HepG2 (cell line): ENCODE results near the gene ENG. TPM values are rescaled to one million over a fixed set of nuclear protein-coding genes. Genes with fewer than 3 reads are reported as not detected.

Experiments used
- ATAC-seq: fragments of 200-7000 bp; cut with Tn5 transposase; 3 replicates; pipeline ENCODE4 v1.9.1; 2020; ENCODE audit warnings: mild to moderate bottlenecking, moderate library complexity
- BruUV-seq: library from RNA; stranded (reverse); fragments of 400-500 nt; replicated peaks from 2 replicates; lab custom pipeline; 2021; lab: Mats Ljungman, UMichigan
- CTCF ChIA-PET: fragments of 300-600 bp; formaldehyde crosslinking; extraction: SDS; loops from one replicate; lab custom pipeline; 2021; ENCODE audit warnings: low total read pairs, inconsistent platforms, low intra/inter-chr PET ratio; lab: Yijun Ruan, JAX
- POLR2A ChIA-PET: fragments of 350-600 bp; sonication (Branson Sonifier 250); formaldehyde crosslinking; loops from one replicate; lab custom pipeline; 2020; ENCODE audit warnings: antibody characterized with exemption, inconsistent platforms; lab: Yijun Ruan, JAX
- DNase-seq: peaks from one replicate; pipeline ENCODE4 v3.0.0-alpha.2; 2015; ENCODE audit warnings: low spot score
- FAIRE-seq: peaks from 3 replicates; lab custom pipeline; 2011; peaks lifted over from hg19 to GRCh38; lab: Jason Lieb, UNC
- H2AFZ ChIP-seq: one replicate; pipeline ENCODE4 v1.6.1; 2011; ENCODE audit warnings: low read length, inconsistent platforms
- H3K27ac ChIP-seq: fragments of 300-600 bp; 3 replicates; pipeline ENCODE4 v1.8.0; 2011; ENCODE audit warnings: mixed run types, mild to moderate bottlenecking, mixed read lengths, low read length, inconsistent platforms; ENCODE audit not compliant: insufficient read depth; ENCODE audit errors: extremely low read length
- H3K27me3 ChIP-seq, 2 experiments: fragments of 200-600 bp in 1 of 2; 2 replicates in 1 of 2; 3 replicates in 1 of 2; pipeline versions ENCODE4 v1.6.0 to v1.8.0; 2011; ENCODE audit warnings: low read length in 2 of 2, mild to moderate bottlenecking in 2 of 2, moderate library complexity in 2 of 2, inconsistent platforms in 1 of 2; ENCODE audit not compliant: insufficient read depth in 2 of 2, control insufficient read depth in 1 of 2
- H3K36me3 ChIP-seq, 2 experiments: fragments of 200-600 bp in 1 of 2; replicated peaks in 1 of 2; 2 replicates in 1 of 2; 3 replicates in 1 of 2; pipeline versions ENCODE4 v1.5.1 to v1.8.0; 2011; ENCODE audit warnings: low read length in 2 of 2, inconsistent platforms in 1 of 2; ENCODE audit not compliant: insufficient read depth in 2 of 2, control insufficient read depth in 1 of 2
- H3K4me1 ChIP-seq: 2 replicates; pipeline ENCODE4 v1.5.1; 2012; ENCODE audit warnings: low read length, inconsistent platforms; ENCODE audit not compliant: insufficient read depth
- H3K4me2 ChIP-seq: 2 replicates; pipeline ENCODE4 v1.6.0; 2011; ENCODE audit warnings: low read depth, low read length, inconsistent platforms
- H3K4me3 ChIP-seq, 3 experiments: fragments of 200-600 bp in 1 of 3; sonication (generic), shearing (Covaris generic) in 1 of 3; replicated peaks in 1 of 3; 2 replicates each; pipeline ENCODE4 v1.5.1; 2011 to 2016; ENCODE audit warnings: low read length in 3 of 3, inconsistent platforms in 2 of 3, low read depth in 2 of 3, mild to moderate bottlenecking in 2 of 3, control low read depth in 1 of 3, mixed read lengths in 1 of 3; ENCODE audit not compliant: insufficient read depth in 1 of 3
- H3K79me2 ChIP-seq: one replicate; pipeline ENCODE4 v1.6.1; 2011; ENCODE audit warnings: low read length, inconsistent platforms; ENCODE audit not compliant: insufficient read depth
- H3K9ac ChIP-seq: 2 replicates; pipeline ENCODE4 v1.6.0; 2011; ENCODE audit warnings: mild to moderate bottlenecking, low read depth, low read length, inconsistent platforms; ENCODE audit not compliant: insufficient read depth
- H3K9me3 ChIP-seq: 2 replicates; pipeline ENCODE4 v1.5.1; 2012; ENCODE audit warnings: mild to moderate bottlenecking, low read length
- H4K20me1 ChIP-seq: 2 replicates; pipeline ENCODE4 v1.6.0; 2011; ENCODE audit warnings: inconsistent platforms, mild to moderate bottlenecking, low read length, moderate library complexity; ENCODE audit not compliant: insufficient read depth
- DPF2 ChIP-seq: sonication (generic); formaldehyde crosslinking; IDR thresholded peaks from 2 replicates; pipeline ENCODE4 v1.4.0; 2020; ENCODE audit warnings: mild to moderate bottlenecking, low read depth, missing genetic modification reagents, borderline replicate concordance
- FOSL1 ChIP-seq: sonication (generic); formaldehyde crosslinking; IDR thresholded peaks from 2 replicates; pipeline ENCODE4 v1.9.0; 2021; ENCODE audit warnings: missing genetic modification reagents, borderline replicate concordance
- ZBTB20 ChIP-seq: sonication (generic); formaldehyde crosslinking; IDR thresholded peaks from 2 replicates; pipeline ENCODE4 v1.8.1; 2023; ENCODE audit warnings: missing genetic modification reagents, low read depth, mild to moderate bottlenecking, borderline replicate concordance
- ZNF17 ChIP-seq: sonication (generic); formaldehyde crosslinking; IDR thresholded peaks from 2 replicates; pipeline ENCODE4 v1.5.0; 2020; ENCODE audit warnings: mild to moderate bottlenecking, missing genetic modification reagents
- WGBS: methylation state at CpG from one replicate; pipeline ENCODE4 v1.1.6; 2017; ENCODE audit warnings: low lambda C conversion rate; 5-methylcytosine and 5-hydroxymethylcytosine counted together
- in situ Hi-C: cut with HindIII; loops from 2 replicates; pipeline ENCODE4 v1.10.0; 2017; ENCODE audit warnings: low pct_unique_long_range_greater_than_20kb; ENCODE audit not compliant: extremely low pct_ligation_motif_present
- intact Hi-C: fragments of 100-400 bp; cut with micrococcal nuclease; formaldehyde crosslinking; loops from one replicate; pipeline ENCODE4 v1.10.0; 2022; ENCODE audit not compliant: unreplicated experiment
- polyA plus RNA-seq, 8 experiments: library from polyadenylated mRNA; depleted of rRNA in 3 of 8; stranded (reverse) in 7 of 8; unstranded in 1 of 8; fragments of >200 nt; fragmentation: Illumina TruSeq in 4 of 8; extraction: Trizol in 4 of 8; gene quantifications; 2 replicates each; pipeline versions ENCODE4 v1.2.1 to v1.2.3, GENCODE V29; 2011 to 2016; ENCODE audit warnings: low read depth in 4 of 8, missing spikeins in 1 of 8, mixed read lengths in 1 of 8; ENCODE audit not compliant: insufficient read depth in 1 of 8
- total RNA-seq, 5 experiments: library from RNA; depleted of rRNA; stranded (reverse); fragments of >200 nt; fragmentation: Illumina TruSeq; extraction: Trizol; gene quantifications; 2 replicates each; pipeline ENCODE4 v1.2.3, GENCODE V29; 2016; ENCODE audit warnings: low read depth in 1 of 5
- TF ChIP-seq, protein P1 (sequence below), 2 experiments: sonication (generic) in 1 of 2; formaldehyde crosslinking in 1 of 2; IDR thresholded peaks; 2 replicates each; pipeline versions ENCODE4 v1.4.0 to v1.6.1; 2018 to 2020; ENCODE audit warnings: missing genetic modification reagents in 2 of 2, borderline replicate concordance in 1 of 2, low read depth in 1 of 2, mild to moderate bottlenecking in 1 of 2, missing biosample characterization in 1 of 2
- TF ChIP-seq, protein P2 (sequence below): IDR thresholded peaks from 2 replicates; pipeline ENCODE4 v1.6.1; 2016
- TF ChIP-seq, protein P3 (sequence below): sonication (generic); formaldehyde crosslinking; IDR thresholded peaks from 2 replicates; pipeline ENCODE4 v1.8.0; 2022; ENCODE audit warnings: mild to moderate bottlenecking, missing genetic modification reagents
- TF ChIP-seq, protein P4 (sequence below): sonication (generic); formaldehyde crosslinking; IDR thresholded peaks from 2 replicates; pipeline ENCODE4 v1.4.0; 2020; ENCODE audit warnings: missing genetic modification reagents

ENG gene
- total and polyA plus RNA-seq, 2 of the 13 experiments (the other 11 are each of a cell fraction or from before 2014, with no cell fraction given): 0.02 to 1.1 TPM

DNA sequence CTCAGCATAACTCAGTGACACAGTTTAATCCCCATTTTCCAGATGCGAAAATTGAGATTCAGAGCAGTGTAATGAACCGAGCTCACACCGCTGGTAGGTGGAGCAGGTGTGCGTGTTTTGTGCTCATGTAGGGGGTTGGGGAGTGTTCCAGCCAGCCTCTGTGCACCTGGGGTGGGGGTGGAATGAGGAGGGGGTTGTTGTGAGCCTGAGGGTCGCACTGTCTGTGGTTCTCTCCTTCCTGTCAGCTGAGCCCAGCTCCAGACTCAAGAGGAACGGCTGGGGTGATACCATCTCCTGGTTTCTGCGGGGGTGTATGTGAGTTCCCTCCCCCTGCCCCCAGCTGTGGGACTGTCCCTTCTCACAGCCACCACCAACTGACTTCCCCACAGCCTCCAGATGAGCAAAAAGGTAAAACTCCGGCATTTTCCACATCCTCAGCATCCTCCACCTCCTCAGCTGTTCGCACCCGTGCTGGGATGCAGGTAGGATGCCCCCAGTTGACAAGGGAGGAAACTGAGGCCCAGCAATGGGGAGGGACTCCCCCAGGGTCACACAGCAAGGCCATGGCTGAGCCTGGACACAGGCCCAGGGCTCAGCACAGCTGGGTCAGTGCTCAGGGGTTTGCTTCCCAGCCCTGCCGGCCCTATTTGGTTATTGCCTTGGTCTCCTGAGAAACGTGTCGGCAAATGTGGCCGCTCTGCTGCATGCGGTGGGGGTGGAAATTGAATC lies 78.1 kb downstream of the ENG start (continued):
- TF ChIP-seq, protein P1, sequence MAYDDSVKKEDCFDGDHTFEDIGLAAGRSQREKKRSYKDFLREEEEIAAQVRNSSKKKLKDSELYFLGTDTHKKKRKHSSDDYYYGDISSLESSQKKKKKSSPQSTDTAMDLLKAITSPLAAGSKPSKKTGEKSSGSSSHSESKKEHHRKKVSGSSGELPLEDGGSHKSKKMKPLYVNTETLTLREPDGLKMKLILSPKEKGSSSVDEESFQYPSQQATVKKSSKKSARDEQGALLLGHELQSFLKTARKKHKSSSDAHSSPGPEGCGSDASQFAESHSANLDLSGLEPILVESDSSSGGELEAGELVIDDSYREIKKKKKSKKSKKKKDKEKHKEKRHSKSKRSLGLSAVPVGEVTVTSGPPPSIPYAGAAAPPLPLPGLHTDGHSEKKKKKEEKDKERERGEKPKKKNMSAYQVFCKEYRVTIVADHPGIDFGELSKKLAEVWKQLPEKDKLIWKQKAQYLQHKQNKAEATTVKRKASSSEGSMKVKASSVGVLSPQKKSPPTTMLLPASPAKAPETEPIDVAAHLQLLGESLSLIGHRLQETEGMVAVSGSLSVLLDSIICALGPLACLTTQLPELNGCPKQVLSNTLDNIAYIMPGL (CRISPR knock-in tag; IDR thresholded peaks at IDR 0.05; ENCODE audit: borderline replicate concordance in 1 of 2, low read depth in 1 of 2): no peak
- TF ChIP-seq ZNF17: no peak

DNA sequence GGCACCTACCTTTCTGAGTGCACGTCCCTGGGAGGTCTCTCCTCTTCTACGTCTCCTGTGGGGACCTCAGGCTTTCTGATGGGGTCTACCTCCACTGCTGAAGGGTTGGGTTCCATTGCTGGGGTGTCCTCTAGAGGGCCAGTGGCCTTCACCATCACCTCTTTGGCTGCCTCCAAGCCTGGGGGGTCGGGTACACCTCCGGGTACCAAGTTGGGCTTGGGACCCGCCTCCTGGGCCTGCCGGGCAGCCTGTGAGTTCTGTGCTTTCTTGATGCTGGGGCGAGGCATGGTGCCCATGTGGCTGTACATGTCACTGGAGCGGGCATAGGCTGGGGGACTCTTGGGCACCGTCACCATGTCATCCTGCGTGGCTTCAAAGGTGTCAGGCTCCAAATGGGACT lies 80.5 kb downstream of the ENG start:
- ChIA-PET CTCF (no interaction called here), POLR2A (no interaction called here)

DNA sequence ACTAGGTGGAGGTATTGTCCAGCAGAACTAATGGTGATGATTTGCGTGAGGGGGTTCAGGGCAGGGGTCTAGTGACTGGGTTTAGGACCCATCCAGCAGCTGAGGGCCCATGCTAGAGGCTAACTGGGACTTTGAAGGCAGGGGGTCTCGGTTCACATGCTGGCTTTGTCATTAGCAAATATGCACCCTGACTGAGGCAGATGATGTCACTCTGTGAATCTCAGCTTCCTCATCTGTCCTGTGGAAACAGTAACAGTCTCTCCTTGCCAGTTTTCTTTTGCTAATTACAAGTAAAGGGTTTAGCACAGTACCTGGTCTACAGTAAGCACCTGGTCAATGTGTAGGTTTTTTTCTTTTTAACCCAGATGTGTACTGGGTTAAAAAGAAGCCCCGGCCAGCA lies 81.2 kb downstream of the ENG start:
- Histone ChIP-seq H3K36me3 (no peaks in the 10 kb centered on the region), H3K4me3 (no peak overlapping the region), H3K27ac (no peak overlapping the region), H3K9me3 (no peaks in the 10 kb centered on the region), H2AFZ (no peak overlapping the region), H3K4me1 (peaks cover 10% of the 10 kb centered on the region), H3K79me2 (no peaks in the 10 kb centered on the region), H4K20me1 (no peaks in the 10 kb centered on the region), H3K27me3 (peaks cover 2 to 37% of the 10 kb centered on the region in 2 experiments; a peak in 3 of 5 replicates), H3K9ac (no peak overlapping the region), H3K4me2 (no peak overlapping the region)
- BruUV-seq: no TSS peak
- POLR2A ChIA-PET: no interaction called here
- DNase-seq (no peak), FAIRE-seq (no peak), ATAC-seq (no peak)
- CTCF ChIA-PET: no interaction called here
- intact Hi-C loops (no loop called here), in situ Hi-C loops (no loop called here)
- WGBS: 28% methylated on average over 3 of the region's 3 CpGs
- TF ChIP-seq, protein P2, sequence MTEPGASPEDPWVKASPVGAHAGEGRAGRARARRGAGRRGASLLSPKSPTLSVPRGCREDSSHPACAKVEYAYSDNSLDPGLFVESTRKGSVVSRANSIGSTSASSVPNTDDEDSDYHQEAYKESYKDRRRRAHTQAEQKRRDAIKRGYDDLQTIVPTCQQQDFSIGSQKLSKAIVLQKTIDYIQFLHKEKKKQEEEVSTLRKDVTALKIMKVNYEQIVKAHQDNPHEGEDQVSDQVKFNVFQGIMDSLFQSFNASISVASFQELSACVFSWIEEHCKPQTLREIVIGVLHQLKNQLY (CRISPR knock-in tag): no peak
- TF ChIP-seq, protein P3, sequence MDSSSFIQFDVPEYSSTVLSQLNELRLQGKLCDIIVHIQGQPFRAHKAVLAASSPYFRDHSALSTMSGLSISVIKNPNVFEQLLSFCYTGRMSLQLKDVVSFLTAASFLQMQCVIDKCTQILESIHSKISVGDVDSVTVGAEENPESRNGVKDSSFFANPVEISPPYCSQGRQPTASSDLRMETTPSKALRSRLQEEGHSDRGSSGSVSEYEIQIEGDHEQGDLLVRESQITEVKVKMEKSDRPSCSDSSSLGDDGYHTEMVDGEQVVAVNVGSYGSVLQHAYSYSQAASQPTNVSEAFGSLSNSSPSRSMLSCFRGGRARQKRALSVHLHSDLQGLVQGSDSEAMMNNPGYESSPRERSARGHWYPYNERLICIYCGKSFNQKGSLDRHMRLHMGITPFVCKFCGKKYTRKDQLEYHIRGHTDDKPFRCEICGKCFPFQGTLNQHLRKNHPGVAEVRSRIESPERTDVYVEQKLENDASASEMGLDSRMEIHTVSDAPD (CRISPR knock-in tag): no peak
- TF ChIP-seq DPF2 (CRISPR knock-in tag): no peak
- no peak for TF ChIP-seq FOSL1 (CRISPR knock-in tag)
- TF ChIP-seq, protein P4, sequence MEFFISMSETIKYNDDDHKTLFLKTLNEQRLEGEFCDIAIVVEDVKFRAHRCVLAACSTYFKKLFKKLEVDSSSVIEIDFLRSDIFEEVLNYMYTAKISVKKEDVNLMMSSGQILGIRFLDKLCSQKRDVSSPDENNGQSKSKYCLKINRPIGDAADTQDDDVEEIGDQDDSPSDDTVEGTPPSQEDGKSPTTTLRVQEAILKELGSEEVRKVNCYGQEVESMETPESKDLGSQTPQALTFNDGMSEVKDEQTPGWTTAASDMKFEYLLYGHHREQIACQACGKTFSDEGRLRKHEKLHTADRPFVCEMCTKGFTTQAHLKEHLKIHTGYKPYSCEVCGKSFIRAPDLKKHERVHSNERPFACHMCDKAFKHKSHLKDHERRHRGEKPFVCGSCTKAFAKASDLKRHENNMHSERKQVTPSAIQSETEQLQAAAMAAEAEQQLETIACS (CRISPR knock-in tag): no peak

More for the DNA sequence above, 80.5 kb downstream of the ENG start:
- in situ Hi-C loops (no loop called here), intact Hi-C loops (no loop called here)
- Histone ChIP-seq H3K9me3 (no peaks in the 10 kb centered on the region), H3K4me2 (no peak overlapping the region), H4K20me1 (no peaks in the 10 kb centered on the region), H3K27ac (no peak overlapping the region), H3K79me2 (no peaks in the 10 kb centered on the region), H3K9ac (no peak overlapping the region), H3K36me3 (no peaks in the 10 kb centered on the region), H3K4me3 (no peak overlapping the region), H3K27me3 (peaks cover 2 to 38% of the 10 kb centered on the region in 2 experiments; a peak in 3 of 5 replicates), H3K4me1 (peaks cover 17% of the 10 kb centered on the region), H2AFZ (no peak overlapping the region)
- FAIRE-seq (no peak), DNase-seq (no peak), ATAC-seq (no peak)
- 30% methylated on average over 8 of the region's 10 CpGs for whole genome bisulfite sequencing
- TF ChIP-seq ZBTB20 (CRISPR knock-in tag): no peak
- no TSS peak for BruUV-seq
